ENCODE data around the gene CRYGB.
"Not testable (repeated sequence)": the region's sequence is repeated elsewhere in the genome, so short reads cannot be mapped to it uniquely, and the experiment has no call there.

CRYGB gene

GRCh38 chr2:208142925-208143799 is 2.8 kb downstream of the CRYGB start:
- no peak overlapping the region for H3K4me3 ChIP-seq (replicated peaks; ENCODE audit: low read depth, low read length)
- TF ChIP-seq CTCF (IDR thresholded peaks at IDR 0.05; ENCODE audit: low read depth, low read length, missing control alignments): no peak
- no peak for DNase-seq (ENCODE audit: extremely low read depth, low read depth)

GRCh38 chr2:208142240-208142924 is 3.6 kb downstream of the CRYGB start:
- TF ChIP-seq CTCF (IDR thresholded peaks at IDR 0.05; ENCODE audit: low read depth, low read length, missing control alignments): no peak
- DNase-seq (ENCODE audit: extremely low read depth, low read depth): no peak
- H3K4me3 ChIP-seq (replicated peaks; ENCODE audit: low read depth, low read length): no peak overlapping the region

GRCh38 chr2:208139447-208139846 is 6.5 kb downstream of the CRYGB start:
- TF ChIP-seq CTCF (IDR thresholded peaks at IDR 0.05; ENCODE audit: low read depth, low read length, missing control alignments): no peak
- no peak for DNase-seq (ENCODE audit: extremely low read depth, low read depth)
- H3K4me3 ChIP-seq (replicated peaks; ENCODE audit: low read depth, low read length): no peak overlapping the region

- H3K4me3 ChIP-seq (replicated peaks; ENCODE audit: low read depth, low read length); DNase-seq (ENCODE audit: extremely low read depth, low read depth): not testable (repeated sequence)
Observed at GRCh38 chr2:208138334-208138733, 7.6 kb downstream of the CRYGB start.

GRCh38 chr2:208136716-208137094 is 9.3 kb downstream of the CRYGB start:
- H3K4me3 ChIP-seq (replicated peaks; ENCODE audit: low read depth, low read length): no peak overlapping the region
- TF ChIP-seq CTCF (IDR thresholded peaks at IDR 0.05; ENCODE audit: low read depth, low read length, missing control alignments): no peak
- no peak for DNase-seq (ENCODE audit: extremely low read depth, low read depth)

- no peak for TF ChIP-seq CTCF (IDR thresholded peaks at IDR 0.05; ENCODE audit: low read depth, low read length, missing control alignments)
- no peak for DNase-seq (ENCODE audit: extremely low read depth, low read depth)
- no peak overlapping the region for H3K4me3 ChIP-seq (replicated peaks; ENCODE audit: low read depth, low read length)
Observed at GRCh38 chr2:208135794-208136715, 9.9 kb downstream of the CRYGB start.

All from HFF-Myc (cell line).